GOT3 (cell line): Measurements from ENCODE around the gene RASGRP1.

Source experiments
- DNase-seq: peaks from one replicate; lab custom pipeline; 2025; ENCODE audit warnings: mixed read lengths; lab: John Stamatoyannopoulos, UW

The RASGRP1 gene

DNA sequence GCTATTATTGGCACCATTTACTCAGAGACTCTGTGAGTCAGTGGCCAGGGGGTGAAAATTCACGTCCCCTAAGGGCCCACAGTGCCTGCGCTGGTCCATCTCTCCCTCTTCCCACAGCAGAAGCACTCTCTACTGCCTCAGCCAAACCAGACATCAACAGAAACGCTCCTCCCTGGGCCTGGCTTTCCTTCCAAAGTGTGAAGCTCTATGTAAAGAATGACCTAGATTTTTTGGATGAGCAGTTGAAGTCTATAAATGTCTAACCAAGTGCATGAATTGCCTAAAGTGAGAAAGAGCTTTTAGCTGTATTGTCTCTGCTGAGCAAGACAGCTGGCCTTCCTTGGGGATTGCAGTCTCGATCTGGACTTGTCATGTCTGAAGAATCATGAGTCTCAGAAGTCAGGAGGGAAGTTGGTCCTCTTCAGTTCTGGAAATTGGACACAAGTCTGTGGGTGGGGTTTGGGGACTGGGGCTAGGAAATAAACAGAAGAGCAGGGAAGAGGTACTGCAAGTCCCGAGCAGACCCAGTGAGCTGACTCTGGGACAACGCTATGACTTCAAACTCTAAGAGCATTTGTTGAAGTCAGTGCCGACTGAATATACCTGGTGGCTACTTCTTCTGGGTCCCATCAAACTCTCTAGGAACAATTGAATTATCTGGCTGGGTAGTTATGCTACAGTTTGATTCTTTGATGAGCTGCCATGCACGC lies 29.0 kb downstream of the RASGRP1 start:
- no peak for DNase-seq

DNA sequence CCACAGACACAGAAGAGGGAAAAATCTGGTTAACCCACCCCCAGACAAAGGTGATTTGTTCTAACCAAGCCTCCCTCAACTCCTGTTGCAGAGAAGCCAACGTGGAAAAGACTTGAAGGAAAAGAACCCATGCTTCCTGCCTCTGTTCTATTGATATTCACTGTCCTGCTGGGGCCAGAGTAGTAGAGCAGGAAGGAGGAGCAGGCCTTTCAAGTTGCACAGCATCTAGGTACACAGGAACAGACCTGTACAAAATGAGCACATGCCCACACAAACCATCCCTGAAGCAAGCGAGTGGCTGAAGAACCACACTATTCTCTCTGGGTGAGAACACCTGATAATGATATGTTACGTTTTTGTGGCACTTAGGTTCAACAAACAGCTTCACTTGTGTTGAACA lies 29.9 kb downstream of the RASGRP1 start:
- DNase-seq: no peak

- DNase-seq: no peak
Measured at GRCh38 chr15:38533926-38534325, 30.7 kb downstream of the RASGRP1 start.

DNA sequence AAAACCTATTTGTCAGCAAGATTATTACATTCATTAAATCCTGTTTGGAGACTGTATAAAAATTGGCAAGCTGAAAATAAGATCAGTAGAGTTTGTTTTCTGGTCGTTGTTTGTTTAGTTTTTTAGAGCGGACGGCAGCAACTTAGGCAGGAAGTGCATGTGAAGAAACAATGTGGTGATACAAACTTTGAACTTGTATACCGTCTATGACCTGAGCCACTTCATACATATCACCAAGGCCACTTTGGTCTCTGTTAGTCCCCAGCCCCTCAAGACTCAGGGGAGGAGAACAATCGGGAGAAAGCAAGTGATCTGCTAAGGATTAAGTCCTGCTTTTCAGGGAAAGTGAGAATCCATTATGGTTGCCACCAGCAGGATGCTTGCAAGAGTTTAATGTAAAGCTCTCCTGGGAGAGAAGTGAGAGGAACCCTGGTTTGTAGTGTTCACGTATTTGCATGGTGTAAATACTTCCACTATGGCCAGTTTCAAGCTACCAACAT lies 31.1 kb downstream of the RASGRP1 start:
- no peak for DNase-seq

GRCh38 chr15:38532728-38533127 lies 31.9 kb downstream of the RASGRP1 start:
- no peak for DNase-seq

DNA sequence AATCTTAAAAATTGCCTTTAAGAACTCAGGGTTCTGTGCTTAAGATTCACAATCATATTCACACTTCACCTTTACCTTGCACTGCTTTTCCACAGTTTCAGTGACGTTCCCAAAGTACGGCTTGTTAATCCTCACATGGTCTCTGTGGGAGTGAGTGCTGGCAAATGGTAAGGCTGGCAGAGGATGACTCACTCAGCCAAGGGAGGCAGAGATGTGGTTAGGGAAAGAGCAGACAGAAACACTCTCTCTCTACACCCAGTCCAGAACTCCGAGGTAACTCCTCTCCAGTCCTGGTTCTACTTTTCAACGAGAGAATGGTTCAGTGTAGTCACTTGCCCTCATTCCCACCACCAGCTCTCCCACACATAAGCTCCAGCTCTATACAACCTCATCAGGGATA lies 33.1 kb downstream of the RASGRP1 start:
- no peak for DNase-seq

- DNase-seq: no peak
Measured at GRCh38 chr15:38530113-38530512, 34.5 kb downstream of the RASGRP1 start.

- DNase-seq: no peak
Measured at GRCh38 chr15:38528294-38528693, 36.3 kb downstream of the RASGRP1 start.

GRCh38 chr15:38526158-38526557 lies 38.5 kb downstream of the RASGRP1 start:
- DNase-seq: no peak

DNA sequence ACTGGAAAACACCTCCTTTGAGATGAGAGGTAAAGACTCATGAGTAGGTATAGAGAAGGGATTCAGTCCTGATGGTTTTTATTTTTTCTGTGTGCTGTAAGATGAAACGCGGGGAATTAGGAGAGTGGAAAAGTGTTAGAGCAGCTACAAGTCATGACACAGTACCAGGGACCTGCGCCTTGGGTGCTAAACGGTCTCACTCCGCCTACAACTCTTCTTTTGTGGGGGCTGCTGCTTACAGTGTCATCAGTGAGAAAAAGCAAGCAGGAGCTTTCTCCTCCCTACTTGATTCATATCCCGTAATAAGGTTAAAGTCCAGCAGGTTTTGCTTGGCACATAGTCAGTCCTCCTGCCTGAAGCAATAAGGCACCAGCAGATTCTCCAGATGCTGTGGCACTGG lies 39.1 kb downstream of the RASGRP1 start:
- DNase-seq: no peak

DNA sequence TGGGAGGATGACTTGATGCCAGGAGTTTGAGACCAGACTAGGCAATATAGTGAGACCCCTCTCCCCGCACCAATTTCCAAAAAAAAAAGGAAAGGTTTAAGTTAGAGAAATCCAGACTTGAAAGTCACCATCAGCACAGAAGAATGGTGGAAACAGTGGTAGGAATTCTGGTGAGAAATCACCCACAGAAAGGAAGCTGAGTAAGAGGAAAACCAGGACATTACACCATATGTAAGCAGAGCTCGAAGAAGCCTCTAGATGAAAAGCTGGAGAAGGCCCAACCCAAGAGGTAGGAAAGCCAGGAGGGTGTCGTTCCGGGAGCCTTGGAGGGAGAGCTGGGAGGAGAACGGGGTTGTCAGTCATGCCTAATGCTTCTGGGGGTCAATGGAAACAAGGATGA lies 40.5 kb downstream of the RASGRP1 start:
- DNase-seq: no peak

GRCh38 chr15:38522922-38523321 lies 41.7 kb downstream of the RASGRP1 start:
- no peak for DNase-seq

DNA sequence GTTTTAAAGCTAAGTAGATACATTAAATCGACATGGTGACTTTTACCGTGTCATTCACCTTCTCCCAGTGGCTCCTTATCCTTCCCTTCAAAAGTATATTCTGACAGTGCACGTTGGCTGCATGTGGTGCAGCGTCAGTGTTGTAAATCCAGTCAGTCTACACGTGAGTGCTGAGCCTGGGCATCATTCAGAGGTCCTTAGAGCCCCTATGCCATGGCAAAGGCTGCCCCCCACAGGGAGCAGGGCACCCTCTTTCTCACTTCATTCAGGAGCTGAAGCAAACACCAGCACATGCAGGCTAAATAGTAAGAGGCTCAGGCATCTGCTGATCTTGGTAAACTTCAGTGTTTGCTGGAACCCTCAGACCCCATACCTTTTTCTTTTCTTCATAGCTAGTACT lies 43.3 kb downstream of the RASGRP1 start:
- DNase-seq: no peak

GRCh38 chr15:38520035-38520434 lies 44.6 kb downstream of the RASGRP1 start:
- DNase-seq: no peak

DNA sequence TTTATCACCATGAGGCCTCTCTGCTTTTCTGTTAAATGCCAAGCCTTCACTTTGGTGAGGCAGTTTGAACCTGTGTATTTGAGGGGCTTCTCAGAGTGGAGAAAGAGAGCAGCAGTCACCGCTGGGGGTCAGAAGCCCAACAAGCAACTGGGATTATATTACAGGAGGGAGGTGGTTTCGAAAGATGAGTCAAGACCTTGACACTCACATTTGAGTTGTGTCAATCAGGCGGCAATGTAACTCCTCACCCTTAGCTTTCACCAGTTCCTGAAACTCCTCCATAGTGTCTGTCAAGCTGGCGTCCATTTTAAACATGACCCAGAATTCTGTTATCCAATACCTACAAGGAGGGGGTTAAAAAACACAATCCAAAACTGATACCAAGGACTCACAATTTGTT lies 46.5 kb downstream of the RASGRP1 start:
- no peak for DNase-seq

GRCh38 chr15:38517312-38517975 lies 47.2 kb downstream of the RASGRP1 start:
- no peak for DNase-seq

DNA sequence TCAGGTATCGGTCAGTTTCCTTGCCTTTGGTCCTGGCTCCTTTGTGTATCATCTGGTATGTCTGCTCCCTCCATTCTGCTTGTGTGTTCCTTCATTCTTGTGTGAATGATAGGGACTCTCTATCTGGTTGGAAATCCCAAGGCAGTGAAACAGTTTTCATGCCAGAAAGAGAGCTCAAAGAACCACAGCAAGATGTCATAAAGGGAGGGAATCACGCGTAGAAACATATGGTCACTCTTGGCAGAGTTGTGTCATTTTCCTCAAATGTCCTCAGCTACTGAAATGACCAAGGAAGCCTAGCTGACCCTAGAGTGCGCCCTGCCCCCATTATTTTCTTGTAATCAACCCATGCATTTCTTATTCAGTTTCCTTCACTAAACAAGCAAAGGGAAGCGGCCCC lies 48.0 kb downstream of the RASGRP1 start:
- no peak for DNase-seq

GRCh38 chr15:38514601-38515000 lies 50.0 kb downstream of the RASGRP1 start:
- no peak for DNase-seq

GRCh38 chr15:38512901-38513300 lies 51.7 kb downstream of the RASGRP1 start:
- DNase-seq: no peak

DNA sequence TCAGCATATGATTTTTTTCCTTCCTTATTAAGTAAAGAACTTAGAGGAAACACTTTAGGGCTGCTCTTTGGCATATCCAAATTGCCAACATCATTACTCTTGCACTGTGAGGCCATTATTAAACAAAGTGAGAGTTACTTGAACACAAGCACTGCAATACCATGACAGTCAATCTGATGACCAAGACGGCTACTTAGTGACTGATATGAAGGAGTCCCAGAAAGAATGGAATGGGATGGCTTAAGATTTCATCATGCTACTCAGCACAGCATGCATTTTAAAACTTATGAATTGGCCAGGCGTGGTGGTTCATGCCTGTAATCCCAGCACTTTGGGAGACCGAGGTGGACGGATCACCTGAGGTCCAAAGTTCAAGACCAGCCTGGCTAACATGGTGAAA lies 55.5 kb downstream of the RASGRP1 start:
- no peak for DNase-seq

DNA sequence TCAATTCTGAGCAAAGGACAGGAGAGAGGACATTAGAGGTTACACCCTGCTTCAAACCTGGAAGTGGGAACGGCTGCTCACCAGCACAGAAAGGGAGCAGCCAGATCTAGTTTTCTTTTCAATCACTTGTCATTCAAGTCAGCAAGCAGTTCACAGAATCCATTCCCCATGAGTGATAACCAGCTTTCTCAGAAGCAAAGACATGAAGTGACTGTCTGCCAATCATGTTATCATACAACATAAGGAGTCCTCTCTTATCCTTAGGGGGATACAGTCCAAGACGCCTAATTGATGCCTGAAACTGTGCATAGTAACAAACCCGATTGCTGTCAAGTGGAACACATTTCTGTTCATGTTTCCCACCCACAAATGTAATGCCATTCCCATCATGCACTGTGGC lies 56.0 kb downstream of the RASGRP1 start:
- DNase-seq: no peak

DNA sequence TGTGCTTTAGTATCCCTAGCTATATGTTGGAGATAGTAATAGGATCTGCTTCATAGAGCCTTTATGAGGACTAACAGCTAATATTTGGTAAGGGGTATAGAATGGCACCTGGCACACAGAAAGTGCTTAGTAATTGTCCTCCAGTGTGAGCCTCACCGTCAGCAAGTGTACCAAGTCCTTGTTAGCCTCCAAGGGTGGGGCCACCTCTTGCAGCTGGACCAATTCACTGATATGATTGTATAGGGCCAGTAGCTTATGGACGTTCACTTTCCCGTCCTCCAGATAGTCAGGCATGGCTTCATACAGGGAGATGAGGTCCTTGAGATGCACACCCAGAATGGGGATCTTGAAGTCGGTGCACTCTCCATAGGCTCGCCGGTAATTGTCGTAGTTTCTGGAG lies 57.0 kb downstream of the RASGRP1 start:
- DNase-seq: no peak

DNA sequence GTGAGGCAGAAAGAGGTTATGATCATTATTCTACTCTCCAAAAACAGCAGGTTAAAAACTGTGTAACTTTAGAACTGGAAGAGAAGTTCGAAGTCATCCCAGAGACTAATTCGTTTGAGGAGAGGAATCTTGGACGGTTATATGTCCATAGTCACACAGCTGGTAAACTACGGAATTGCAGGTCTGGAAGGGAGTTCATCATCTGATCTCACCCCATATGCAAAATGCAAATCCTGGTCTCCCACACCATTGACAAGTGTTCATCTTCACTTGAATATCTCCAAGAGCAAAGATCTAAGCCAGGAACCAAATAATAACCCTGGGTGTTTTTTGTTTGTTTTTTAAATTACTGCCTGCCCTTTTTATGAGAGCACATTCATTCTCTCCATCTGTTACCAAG lies 57.6 kb downstream of the RASGRP1 start:
- DNase-seq: no peak
